RWPE2 (cell line): ENCODE data around the gene MRPL4.

Experiments
- ATAC-seq: fragments of 200-7000 bp; cut with Tn5 transposase; 3 replicates; pipeline ENCODE4 v1.9.1; 2021; ENCODE audit warnings: low read depth
- DNase-seq: peaks from one replicate; pipeline ENCODE4 v3.0.0-alpha.2; 2020; ENCODE audit warnings: low spot score
- H3K27ac ChIP-seq: fragments of 450-650 bp; 2 replicates; pipeline ENCODE4 v1.5.1; 2017; ENCODE audit warnings: mild to moderate bottlenecking; ENCODE audit not compliant: poor library complexity, severe bottlenecking
- H3K27me3 ChIP-seq: fragments of 250-450 bp; sonication (Bioruptor Pico); 2 replicates; pipeline ENCODE4 v1.5.1; 2021; ENCODE audit warnings: mild to moderate bottlenecking, moderate library complexity; ENCODE audit not compliant: insufficient read depth, poor library complexity, severe bottlenecking
- H3K36me3 ChIP-seq: fragments of 250-450 bp; sonication (Bioruptor Pico); 2 replicates; pipeline ENCODE4 v1.5.1; 2020; ENCODE audit warnings: low read depth, mild to moderate bottlenecking, moderate library complexity
- H3K4me1 ChIP-seq: fragments of 250-450 bp; sonication (Bioruptor Pico); 2 replicates; pipeline ENCODE4 v1.5.1; 2021; ENCODE audit warnings: mild to moderate bottlenecking, moderate library complexity; ENCODE audit not compliant: insufficient read depth, poor library complexity, severe bottlenecking
- H3K4me3 ChIP-seq: fragments of 250-450 bp; sonication (Bioruptor Pico); 2 replicates; pipeline ENCODE4 v1.5.1; 2021; ENCODE audit warnings: mild to moderate bottlenecking, moderate library complexity; ENCODE audit not compliant: severe bottlenecking
- H3K9me3 ChIP-seq: fragments of 250-450 bp; sonication (Bioruptor Pico); 2 replicates; pipeline ENCODE4 v1.5.1; 2021; ENCODE audit warnings: mild to moderate bottlenecking, moderate library complexity; ENCODE audit not compliant: severe bottlenecking
- TF ChIP-seq, protein P1 (sequence below): fragments of 450-650 bp; IDR thresholded peaks from one replicate; pipeline ENCODE4 v1.5.1; 2017; ENCODE audit warnings: mild to moderate bottlenecking, moderate library complexity; ENCODE audit not compliant: poor library complexity, severe bottlenecking

MRPL4 gene

DNA sequence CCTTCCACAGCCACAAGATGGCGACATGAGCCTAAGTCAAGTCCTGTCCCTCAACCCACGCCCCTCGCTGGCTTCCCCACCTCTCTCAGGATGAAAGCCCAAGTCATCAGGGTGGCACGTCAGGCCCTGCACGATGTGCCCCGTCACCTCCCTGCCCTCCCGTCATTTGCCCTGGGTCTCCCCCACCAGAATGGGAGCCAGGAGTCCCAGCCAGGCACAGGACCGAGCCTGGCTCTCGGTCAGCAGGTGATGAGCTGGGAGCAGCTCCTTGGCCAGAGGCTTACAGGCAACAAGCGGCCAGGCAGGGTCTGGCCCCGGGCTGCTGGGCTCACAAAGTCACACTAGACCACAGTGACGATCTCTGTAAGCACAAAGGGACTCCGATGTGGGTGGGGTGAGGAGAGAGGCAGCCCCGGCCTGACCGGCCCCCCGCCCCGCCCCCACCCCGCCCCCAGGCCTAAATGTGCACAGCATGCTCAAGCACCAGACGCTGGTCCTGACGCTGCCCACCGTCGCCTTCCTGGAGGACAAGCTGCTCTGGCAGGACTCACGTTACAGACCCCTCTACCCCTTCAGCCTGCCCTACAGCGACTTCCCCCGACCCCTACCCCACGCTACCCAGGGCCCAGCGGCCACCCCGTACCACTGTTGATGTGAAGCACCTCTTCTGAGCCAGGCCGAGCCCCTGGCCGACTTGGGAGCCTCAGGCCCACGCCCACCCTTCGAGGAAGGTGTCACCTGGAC, 7.3 kb downstream of the MRPL4 start:
- TF ChIP-seq, protein P1, sequence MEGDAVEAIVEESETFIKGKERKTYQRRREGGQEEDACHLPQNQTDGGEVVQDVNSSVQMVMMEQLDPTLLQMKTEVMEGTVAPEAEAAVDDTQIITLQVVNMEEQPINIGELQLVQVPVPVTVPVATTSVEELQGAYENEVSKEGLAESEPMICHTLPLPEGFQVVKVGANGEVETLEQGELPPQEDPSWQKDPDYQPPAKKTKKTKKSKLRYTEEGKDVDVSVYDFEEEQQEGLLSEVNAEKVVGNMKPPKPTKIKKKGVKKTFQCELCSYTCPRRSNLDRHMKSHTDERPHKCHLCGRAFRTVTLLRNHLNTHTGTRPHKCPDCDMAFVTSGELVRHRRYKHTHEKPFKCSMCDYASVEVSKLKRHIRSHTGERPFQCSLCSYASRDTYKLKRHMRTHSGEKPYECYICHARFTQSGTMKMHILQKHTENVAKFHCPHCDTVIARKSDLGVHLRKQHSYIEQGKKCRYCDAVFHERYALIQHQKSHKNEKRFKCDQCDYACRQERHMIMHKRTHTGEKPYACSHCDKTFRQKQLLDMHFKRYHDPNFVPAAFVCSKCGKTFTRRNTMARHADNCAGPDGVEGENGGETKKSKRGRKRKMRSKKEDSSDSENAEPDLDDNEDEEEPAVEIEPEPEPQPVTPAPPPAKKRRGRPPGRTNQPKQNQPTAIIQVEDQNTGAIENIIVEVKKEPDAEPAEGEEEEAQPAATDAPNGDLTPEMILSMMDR: peak; percentile 82
- peaks cover 31% of the 10 kb centered on the region for H3K36me3 ChIP-seq
- no peak overlapping the region for H3K4me3 ChIP-seq
- no peaks in the 10 kb centered on the region for H3K9me3 ChIP-seq
- no peaks in the 10 kb centered on the region for H3K27me3 ChIP-seq
- peaks cover 11% of the 10 kb centered on the region for H3K4me1 ChIP-seq
- peak; percentile 82 for DNase-seq
- ATAC-seq: peak; percentile 40; the same call in 2 of the 3 replicates
- H3K27ac ChIP-seq: peak overlapping the region; percentile 25

DNA sequence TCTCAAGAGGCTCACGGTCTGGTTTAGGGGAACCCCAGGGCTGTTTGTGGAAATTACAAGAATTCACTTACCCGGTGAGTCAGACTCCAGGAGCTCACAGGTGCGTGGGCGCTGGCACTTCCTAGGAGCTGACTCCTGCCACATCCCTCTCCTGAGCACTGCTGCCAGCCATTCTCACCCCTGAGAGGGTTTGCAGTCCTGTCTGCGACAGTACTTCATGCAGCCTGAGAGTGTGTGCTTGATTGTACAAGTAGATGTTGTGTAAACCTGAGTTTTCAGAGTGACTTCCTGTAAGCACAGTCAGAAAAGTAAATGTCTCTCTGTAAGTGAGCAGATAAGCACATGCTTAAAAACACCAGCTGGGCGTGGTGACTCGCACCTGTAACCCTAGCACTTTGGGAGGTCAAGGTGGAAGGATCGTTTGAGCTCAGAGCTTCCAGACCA, 8.1 kb downstream of the MRPL4 start:
- no peaks in the 10 kb centered on the region for H3K27me3 ChIP-seq
- peak; percentile 87 for ATAC-seq
- peaks cover 11% of the 10 kb centered on the region for H3K4me1 ChIP-seq
- H3K27ac ChIP-seq: peak overlapping the region; percentile 25
- peak; percentile 80 for DNase-seq
- H3K4me3 ChIP-seq: no peak overlapping the region
- H3K36me3 ChIP-seq: peaks cover 23% of the 10 kb centered on the region
- TF ChIP-seq, protein P1: no peak
- H3K9me3 ChIP-seq: no peaks in the 10 kb centered on the region

DNA sequence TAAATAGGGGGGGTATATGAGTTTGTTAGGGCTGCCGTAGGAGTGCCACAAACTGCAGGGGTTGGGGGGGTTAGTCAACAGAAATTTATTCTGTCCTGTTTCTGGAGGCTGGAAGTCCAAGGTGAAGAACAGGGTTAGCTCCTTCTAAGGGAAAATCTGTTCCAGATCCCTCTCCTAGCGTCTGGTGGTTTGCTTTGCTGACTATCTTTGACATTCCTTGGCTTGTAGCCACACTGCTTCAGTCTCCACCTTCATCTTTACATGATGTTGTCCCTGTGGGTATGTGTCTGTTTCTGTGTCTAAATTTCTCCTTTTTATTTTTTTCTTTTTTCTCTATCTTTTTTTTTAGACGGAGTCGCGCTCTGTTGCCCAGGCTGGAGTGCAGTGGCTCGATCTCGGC, 10.8 kb downstream of the MRPL4 start:
- H3K9me3 ChIP-seq: no peaks in the 10 kb centered on the region
- DNase-seq (no peak), ATAC-seq (no peak)
- TF ChIP-seq, protein P1: no peak
- peaks cover 7% of the 10 kb centered on the region for H3K36me3 ChIP-seq
- H3K4me1 ChIP-seq: peaks cover 11% of the 10 kb centered on the region
- H3K4me3 ChIP-seq: no peak overlapping the region
- H3K27me3 ChIP-seq: no peaks in the 10 kb centered on the region
- no peak overlapping the region for H3K27ac ChIP-seq

DNA sequence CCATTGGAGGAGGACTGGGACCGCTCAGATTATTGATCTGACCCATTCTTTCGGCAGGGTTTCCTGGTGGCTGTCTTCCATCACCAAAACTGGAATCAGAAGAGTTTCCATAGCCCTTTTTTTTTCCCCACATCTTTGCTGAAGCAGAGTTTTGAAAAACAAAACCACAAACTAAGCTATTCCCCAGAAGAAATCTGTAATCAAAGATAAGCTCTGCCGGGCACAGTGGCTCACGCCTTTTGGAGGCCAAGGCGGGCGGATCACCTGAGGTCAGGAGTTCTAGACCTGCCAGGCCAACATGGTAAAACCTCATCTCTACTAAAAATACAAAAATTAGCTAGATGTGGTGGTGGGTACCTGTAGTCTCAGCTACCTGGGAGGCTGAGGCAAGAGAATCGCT, 14.7 kb downstream of the MRPL4 start:
- no peak overlapping the region for H3K4me3 ChIP-seq
- H3K9me3 ChIP-seq: no peaks in the 10 kb centered on the region
- no peak for ATAC-seq
- no peak for DNase-seq
- TF ChIP-seq, protein P1: no peak
- H3K27me3 ChIP-seq: peaks cover 11% of the 10 kb centered on the region
- H3K36me3 ChIP-seq: no peaks in the 10 kb centered on the region
- H3K4me1 ChIP-seq: no peaks in the 10 kb centered on the region
- no peak overlapping the region for H3K27ac ChIP-seq

DNA sequence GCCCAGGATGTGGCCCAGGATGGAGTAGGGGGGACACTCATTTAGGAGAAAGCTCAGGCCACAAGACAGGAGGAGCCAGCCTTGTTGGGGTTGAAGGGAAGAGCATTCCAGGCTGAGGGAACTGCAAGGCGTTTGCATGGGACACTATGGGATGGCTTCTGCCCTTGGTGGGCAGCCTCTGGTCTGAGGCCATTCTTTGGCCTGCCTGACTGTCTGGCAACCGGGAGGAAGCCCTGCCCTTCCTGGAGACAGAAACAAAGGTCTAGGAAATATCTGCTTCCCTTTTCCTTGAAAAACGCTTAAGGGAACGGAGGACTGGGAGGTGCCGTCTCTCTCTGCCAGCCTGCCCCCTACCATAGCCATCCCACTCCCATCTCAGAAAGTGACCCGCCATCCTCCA, 16.1 kb downstream of the MRPL4 start:
- TF ChIP-seq, protein P1: no peak
- H3K36me3 ChIP-seq: no peaks in the 10 kb centered on the region
- no peaks in the 10 kb centered on the region for H3K9me3 ChIP-seq
- no peak overlapping the region for H3K27ac ChIP-seq
- no peak overlapping the region for H3K4me3 ChIP-seq
- ATAC-seq (no peak), DNase-seq (no peak)
- H3K27me3 ChIP-seq: peaks cover 11% of the 10 kb centered on the region
- H3K4me1 ChIP-seq: no peaks in the 10 kb centered on the region
